Body of pancreas (tissue), 4 donors: ENCODE results near the gene CEP43. TPM values are rescaled to one million over a fixed set of nuclear protein-coding genes. Genes with fewer than 3 reads are reported as not detected.
"Not testable (repeated sequence)": the region's sequence is repeated elsewhere in the genome, so short reads cannot be mapped to it uniquely, and the experiment has no call there.

ENCODE experiments used
- ATAC-seq: fragments of 150-250 bp; one replicate; pipeline ENCODE4 v1.9.1; 2016
- DNase-seq, 4 donors: peaks; one replicate each; pipeline ENCODE4 v3.0.0-alpha.2; 2019
- H3K27ac ChIP-seq, 4 donors: fragments of 200-600 bp; sonication (generic); 1 replicate in 3 of 4; 2 replicates in 1 of 4; pipeline versions ENCODE4 v1.5.1 to v1.6.1; 2016 to 2019; ENCODE audit warnings: mild to moderate bottlenecking in 1 of 4, mixed read lengths in 1 of 4, moderate library complexity in 1 of 4
- H3K27me3 ChIP-seq, 2 donors: fragments of 200-600 bp; sonication (generic); one replicate each; pipeline ENCODE4 v1.6.0; 2016; ENCODE audit warnings: mild to moderate bottlenecking in 1 of 2
- H3K36me3 ChIP-seq, 2 donors: fragments of 200-600 bp; sonication (generic); replicated peaks in 1 of 2; 2 replicates each; pipeline ENCODE4 v1.5.1; 2016; ENCODE audit warnings: low read depth in 2 of 2; ENCODE audit not compliant: insufficient read depth in 1 of 2
- H3K4me1 ChIP-seq: fragments of 200-600 bp; sonication (generic); one replicate; pipeline ENCODE4 v1.6.0; 2016
- H3K4me3 ChIP-seq, 2 donors: fragments of 200-600 bp; sonication (generic); 1 replicate in 1 of 2; 2 replicates in 1 of 2; pipeline ENCODE4 v1.5.1; 2016 to 2019
- H3K9me3 ChIP-seq, 3 donors: fragments of 200-600 bp; sonication (generic); 1 replicate in 2 of 3; 2 replicates in 1 of 3; pipeline ENCODE4 v1.5.1; 2016
- CTCF ChIP-seq, 7 experiments: fragments of 450-650 bp in 4 of 7; fragments of 200-600 bp in 3 of 7; sonication (generic) in 3 of 7; IDR thresholded peaks; one replicate each; pipeline ENCODE4 v1.5.1; 2016 to 2019; ENCODE audit warnings: antibody characterized with exemption in 7 of 7
- POLR2A ChIP-seq, 3 donors: fragments of 450-650 bp; IDR thresholded peaks; one replicate each; pipeline ENCODE4 v1.6.1; 2016; ENCODE audit warnings: antibody characterized with exemption in 3 of 3, mild to moderate bottlenecking in 2 of 3
- WGBS, 2 donors: methylation state at CpG; one replicate each; pipeline ENCODE4 v1.1.5; 2017; 5-methylcytosine and 5-hydroxymethylcytosine counted together
- intact Hi-C: fragments of 100-400 bp; cut with DNase I; formaldehyde crosslinking; loops from one replicate; pipeline ENCODE4 v1.15.1; 2023
- total RNA-seq, 2 donors: library from RNA; depleted of rRNA; stranded (reverse); fragments of >200 nt; gene quantifications; one replicate each; pipeline ENCODE4 v1.1.0, GENCODE V29; 2016

The CEP43 gene, protein sequence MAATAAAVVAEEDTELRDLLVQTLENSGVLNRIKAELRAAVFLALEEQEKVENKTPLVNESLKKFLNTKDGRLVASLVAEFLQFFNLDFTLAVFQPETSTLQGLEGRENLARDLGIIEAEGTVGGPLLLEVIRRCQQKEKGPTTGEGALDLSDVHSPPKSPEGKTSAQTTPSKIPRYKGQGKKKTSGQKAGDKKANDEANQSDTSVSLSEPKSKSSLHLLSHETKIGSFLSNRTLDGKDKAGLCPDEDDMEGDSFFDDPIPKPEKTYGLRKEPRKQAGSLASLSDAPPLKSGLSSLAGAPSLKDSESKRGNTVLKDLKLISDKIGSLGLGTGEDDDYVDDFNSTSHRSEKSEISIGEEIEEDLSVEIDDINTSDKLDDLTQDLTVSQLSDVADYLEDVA
- total RNA-seq: 10 to 100 TPM; 11.4 to 45.8 TPM

GRCh38 chr6:166999145-166999883 lies at the start of gene CEP43:
CEP43 (plus strand) TSS chr6:166999397; CDS start chr6:166999413, 16 bp downstream.
- peak within 1 kb of the TSS; percentile 88 to 95 for H3K4me3 ChIP-seq
- peak; percentile 97 for ATAC-seq
- no peaks in the 10 kb centered on the region for H3K27me3 ChIP-seq
- peaks cover 14% of the 10 kb centered on the region for H3K4me1 ChIP-seq
- peak; percentile 93 to 96 (median 95) for DNase-seq
- WGBS, 2 donors: 0 to 1% methylated on average over 10 to 85 of the region's 93 CpGs
- intact Hi-C loops: no loop called here
- H3K27ac ChIP-seq: peak within 1 kb of the TSS; percentile 35 to 67 (median 58)
- H3K9me3 ChIP-seq: no peaks in the 10 kb centered on the region
- no peaks in the 10 kb centered on the region for H3K36me3 ChIP-seq
- peak in 3 of 7 experiments; percentile 10 to 45 (median 36) for TF ChIP-seq CTCF (IDR thresholded peaks at IDR 0.05)
- peak in 2 of 3 donors; percentile 65 to 71 for TF ChIP-seq POLR2A (IDR thresholded peaks at IDR 0.05)

DNA sequence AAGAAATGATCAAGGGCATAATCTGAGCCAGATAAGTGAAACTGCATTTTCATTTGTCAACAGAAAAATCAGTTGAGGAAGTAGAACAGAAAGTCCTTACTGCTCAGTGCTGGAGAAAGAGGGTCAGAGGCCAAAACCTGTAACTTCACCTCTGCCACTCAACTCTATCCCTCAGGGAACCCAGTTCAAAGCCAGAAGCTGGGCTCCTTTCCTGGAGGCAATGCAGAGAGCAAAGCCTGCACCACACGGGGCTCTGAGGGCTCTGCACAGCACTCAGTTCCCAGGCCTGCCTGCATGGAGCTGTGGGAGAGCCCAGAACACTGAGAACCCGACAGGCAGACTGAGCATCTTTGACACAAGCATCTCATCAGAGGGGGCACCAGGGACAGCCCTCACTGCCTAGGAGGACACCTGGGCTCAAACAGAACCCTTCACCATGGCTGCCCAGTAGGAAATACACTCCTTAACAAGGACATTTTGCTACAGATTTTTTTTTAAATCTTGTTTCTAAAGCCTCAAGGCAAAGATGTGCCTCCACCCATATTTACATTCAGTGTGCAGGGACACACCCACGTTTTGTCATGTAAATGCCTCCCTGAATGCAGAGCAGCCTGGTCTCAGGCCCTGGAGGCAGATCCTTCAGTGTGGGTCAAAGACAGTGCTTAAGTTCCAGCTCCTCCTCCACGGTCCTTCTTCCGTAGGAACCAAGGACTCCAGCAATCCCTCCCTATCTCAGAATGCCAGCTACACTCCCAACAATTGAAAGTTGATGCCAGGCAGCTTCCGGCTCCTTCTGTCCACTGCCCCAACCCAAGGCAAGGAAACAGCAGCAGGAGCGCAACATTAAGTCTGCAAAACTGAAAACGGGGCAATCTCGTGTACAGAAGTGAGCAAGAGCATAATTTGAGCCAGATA lies 49.4 kb upstream of the CEP43 start:
- no peaks in the 10 kb centered on the region for H3K9me3 ChIP-seq
- H3K4me3 ChIP-seq: no peak overlapping the region
- intact Hi-C loops: no loop called here
- no peaks in the 10 kb centered on the region for H3K27me3 ChIP-seq
- TF ChIP-seq CTCF (IDR thresholded peaks at IDR 0.05) (no peak), POLR2A (IDR thresholded peaks at IDR 0.05) (no peak)
- no peaks in the 10 kb centered on the region for H3K36me3 ChIP-seq
- ATAC-seq: no peak
- WGBS, 2 donors: 74 to 86% methylated on average over 9 of the region's 9 CpGs
- peaks cover 6% of the 10 kb centered on the region for H3K4me1 ChIP-seq
- DNase-seq: no peak
- peak overlapping the region in 1 of 4 donors; percentile 42 for H3K27ac ChIP-seq

DNA sequence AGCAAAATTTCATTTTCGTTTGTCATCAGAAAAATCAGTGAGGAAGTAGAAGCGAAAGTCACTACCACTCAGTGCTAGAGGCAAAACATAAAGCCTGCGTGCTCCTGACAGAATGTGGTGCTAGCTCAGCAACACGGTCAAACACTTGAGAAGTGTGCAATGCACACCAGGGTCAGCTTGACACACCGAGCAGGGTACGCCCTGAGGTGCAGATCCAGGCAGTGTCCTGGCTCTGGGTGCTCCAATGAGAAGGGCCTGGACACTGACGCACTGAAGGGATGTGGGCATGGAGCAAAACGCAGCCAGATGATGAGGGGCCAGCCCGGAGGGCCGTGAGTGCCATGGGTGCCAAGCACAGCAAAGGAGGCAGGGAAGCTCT lies 48.8 kb upstream of the CEP43 start:
- DNase-seq (peak in 1 of 4 donors; percentile 12), ATAC-seq (no peak)
- Histone ChIP-seq H3K4me1 (peaks cover 11% of the 10 kb centered on the region), H3K36me3 (no peaks in the 10 kb centered on the region), H3K27me3 (no peaks in the 10 kb centered on the region), H3K9me3 (no peaks in the 10 kb centered on the region), H3K4me3 (no peak overlapping the region), H3K27ac (peak overlapping the region in 1 of 4 donors; percentile 34)
- 79 to 85% methylated on average over 10 of the region's 10 CpGs for WGBS, 2 donors
- intact Hi-C loops: no loop called here
- no peak for TF ChIP-seq POLR2A (IDR thresholded peaks at IDR 0.05)
- no peak for TF ChIP-seq CTCF (IDR thresholded peaks at IDR 0.05)

GRCh38 chr6:166950892-166951669 lies 48.1 kb upstream of the CEP43 start:
- H3K4me3 ChIP-seq, intact Hi-C loops, H3K9me3 ChIP-seq, H3K36me3 ChIP-seq, H3K27me3 ChIP-seq, ATAC-seq: not testable (repeated sequence)
- peak in 6 of 7 experiments; percentile 33 to 47 (median 40) for TF ChIP-seq CTCF (IDR thresholded peaks at IDR 0.05)
- peaks cover 14% of the 10 kb centered on the region for H3K4me1 ChIP-seq
- WGBS, 2 donors: 68 to 73% methylated on average over 17 of the region's 17 CpGs
- DNase-seq: peak; percentile 57 to 75 (median 60)
- H3K27ac ChIP-seq: peak overlapping the region in 2 of 4 donors; percentile 3 to 34
